Measurements from ENCODE around the gene COL23A1. TPM values are rescaled to one million over a fixed set of nuclear protein-coding genes. Genes with fewer than 3 reads are reported as not detected.

Gene COL23A1
- total RNA-seq, 2 donors from 2014 or later, result 0.14 to 0.20 TPM

- ATAC-seq (no peak), DNase-seq (ENCODE audit: low spot score in 2 of 2) (no peak)
- H3K27ac Mint-ChIP-seq, result no peak overlapping the region
- H3K36me3 Mint-ChIP-seq, result no peaks in the 10 kb centered on the region
- no peaks in the 10 kb centered on the region for H3K9me3 Mint-ChIP-seq
These were observed 59.7 kb downstream of the COL23A1 start for GRCh38 chr5:178530526-178530925.

- DNase-seq (ENCODE audit: low spot score in 2 of 2) (no peak), ATAC-seq (no peak)
- no peaks in the 10 kb centered on the region for H3K36me3 Mint-ChIP-seq
- H3K27ac Mint-ChIP-seq, result no peak overlapping the region
- H3K9me3 Mint-ChIP-seq, result no peaks in the 10 kb centered on the region
These were observed 61.1 kb downstream of the COL23A1 start for GRCh38 chr5:178529080-178529479.

DNA sequence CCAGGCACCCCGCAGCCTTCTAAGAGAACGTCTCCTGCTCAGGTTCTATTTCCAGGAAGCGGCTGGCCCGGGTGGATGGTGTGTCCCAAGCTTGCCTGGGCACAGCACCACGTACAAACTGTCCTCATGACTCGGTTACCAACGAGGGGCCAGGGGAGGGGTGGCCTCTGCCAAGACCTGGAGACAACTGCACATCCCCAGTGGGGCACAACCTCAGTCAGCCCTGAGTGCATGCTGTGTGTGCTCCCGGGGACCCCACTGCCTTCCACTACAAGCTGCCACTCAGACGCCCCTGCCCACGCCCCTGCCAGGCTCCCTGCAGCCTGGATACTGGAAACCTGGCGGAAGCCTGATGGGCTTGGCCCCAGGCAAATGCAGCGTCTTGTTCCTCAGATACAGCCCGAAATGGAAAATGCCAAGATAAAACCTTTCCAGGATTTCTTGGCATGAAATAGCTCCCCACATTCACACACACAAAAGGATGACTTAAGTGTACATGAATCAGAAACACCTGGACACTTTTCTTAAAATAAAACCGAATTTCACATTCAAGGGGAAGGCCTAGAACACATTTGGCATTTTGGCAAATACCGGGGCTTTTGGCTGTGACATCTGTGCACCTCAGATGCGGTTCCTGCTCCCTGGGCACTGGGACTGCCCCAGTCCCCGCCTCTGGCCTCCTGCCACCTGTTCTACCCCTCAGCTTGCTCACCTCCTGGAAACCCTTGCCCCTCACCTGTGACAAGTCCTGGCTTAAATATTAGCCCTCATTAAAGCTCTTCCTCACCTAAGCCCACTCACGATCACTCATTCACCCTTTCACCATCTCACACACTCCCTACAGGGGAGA, 62.5 kb downstream of the COL23A1 start:
- H3K36me3 Mint-ChIP-seq, result no peaks in the 10 kb centered on the region
- ATAC-seq (no peak), DNase-seq (ENCODE audit: low spot score in 2 of 2) (no peak)
- peak overlapping the region in 1 of 2 donors; percentile 66 for H3K27ac Mint-ChIP-seq
- H3K9me3 Mint-ChIP-seq, result no peaks in the 10 kb centered on the region

- ATAC-seq (no peak), DNase-seq (ENCODE audit: low spot score in 2 of 2) (no peak)
- H3K27ac Mint-ChIP-seq, result peak overlapping the region in 1 of 2 donors; percentile 66
- no peaks in the 10 kb centered on the region for H3K36me3 Mint-ChIP-seq
- no peaks in the 10 kb centered on the region for H3K9me3 Mint-ChIP-seq
These were observed 63.3 kb downstream of the COL23A1 start for GRCh38 chr5:178526773-178527457.

- no peaks in the 10 kb centered on the region for H3K9me3 Mint-ChIP-seq
- no peaks in the 10 kb centered on the region for H3K36me3 Mint-ChIP-seq
- DNase-seq (ENCODE audit: low spot score in 2 of 2) (no peak), ATAC-seq (no peak)
- H3K27ac Mint-ChIP-seq, result peak overlapping the region in 1 of 2 donors; percentile 48
These were observed 64.1 kb downstream of the COL23A1 start for GRCh38 chr5:178525906-178526732.

- DNase-seq (ENCODE audit: low spot score in 2 of 2), result no peak
- Mint-ChIP-seq H3K27ac (no peak overlapping the region), H3K9me3 (peaks cover 0 to 6% of the 10 kb centered on the region in 2 donors), H3K36me3 (no peaks in the 10 kb centered on the region)
- no peak for ATAC-seq
These were observed 65.9 kb downstream of the COL23A1 start for GRCh38 chr5:178524093-178524882.

- H3K27ac Mint-ChIP-seq, result no peak overlapping the region
- ATAC-seq (no peak), DNase-seq (ENCODE audit: low spot score in 2 of 2) (no peak)
- no peaks in the 10 kb centered on the region for H3K36me3 Mint-ChIP-seq
- peaks cover 0 to 6% of the 10 kb centered on the region in 2 donors for H3K9me3 Mint-ChIP-seq
These were observed 67.8 kb downstream of the COL23A1 start for GRCh38 chr5:178522361-178522760.

GRCh38 chr5:178520851-178521250, 69.3 kb downstream of the COL23A1 start:
- Mint-ChIP-seq H3K27ac (no peak overlapping the region), H3K36me3 (no peaks in the 10 kb centered on the region), H3K9me3 (peaks cover 0 to 6% of the 10 kb centered on the region in 2 donors)
- ATAC-seq (no peak), DNase-seq (ENCODE audit: low spot score in 2 of 2) (no peak)

DNA sequence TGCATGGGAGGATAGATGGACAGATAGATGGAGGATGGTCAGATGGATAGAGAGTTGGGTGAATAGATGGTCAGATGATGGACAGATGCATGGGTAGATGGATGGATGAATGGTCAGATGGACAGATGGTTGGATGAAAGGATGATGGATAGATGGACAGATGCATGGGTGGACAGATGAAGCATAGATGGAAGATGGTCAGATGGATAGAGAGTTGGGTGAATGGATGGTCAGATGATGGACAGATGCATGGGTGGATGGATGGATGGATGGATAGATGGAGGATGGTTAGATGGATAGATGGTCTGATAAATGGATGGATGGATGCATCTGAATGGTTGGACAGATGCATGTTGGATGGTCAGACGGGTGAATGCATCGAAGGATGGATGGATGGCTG, 70.4 kb downstream of the COL23A1 start:
- Mint-ChIP-seq H3K36me3 (no peaks in the 10 kb centered on the region), H3K27ac (no peak overlapping the region), H3K9me3 (peaks cover 0 to 6% of the 10 kb centered on the region in 2 donors)
- ATAC-seq (no peak), DNase-seq (ENCODE audit: low spot score in 2 of 2) (no peak)

DNA sequence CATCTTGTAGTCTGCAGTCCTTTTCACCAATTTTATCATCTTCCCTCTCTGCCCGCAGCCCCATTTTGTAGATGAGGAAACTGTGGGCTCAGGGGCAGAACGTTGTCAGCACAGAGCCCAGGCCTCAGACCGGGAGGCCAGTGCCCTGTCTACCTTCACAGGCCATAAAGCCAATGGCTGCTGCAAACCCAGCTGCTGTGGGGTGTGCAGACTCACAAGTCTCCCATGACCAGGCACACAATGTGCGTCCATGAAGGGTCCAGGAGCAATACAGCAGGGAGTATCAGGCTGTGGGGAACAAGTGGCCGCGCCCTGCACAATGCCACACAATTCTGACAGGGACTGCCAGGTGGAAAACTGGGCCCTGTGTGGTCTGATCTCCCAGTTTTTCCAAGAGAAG, 71.0 kb downstream of the COL23A1 start:
- DNase-seq (ENCODE audit: low spot score in 2 of 2) (no peak), ATAC-seq (no peak)
- Mint-ChIP-seq H3K27ac (no peak overlapping the region), H3K9me3 (peaks cover 0 to 6% of the 10 kb centered on the region in 2 donors), H3K36me3 (no peaks in the 10 kb centered on the region)

DNA sequence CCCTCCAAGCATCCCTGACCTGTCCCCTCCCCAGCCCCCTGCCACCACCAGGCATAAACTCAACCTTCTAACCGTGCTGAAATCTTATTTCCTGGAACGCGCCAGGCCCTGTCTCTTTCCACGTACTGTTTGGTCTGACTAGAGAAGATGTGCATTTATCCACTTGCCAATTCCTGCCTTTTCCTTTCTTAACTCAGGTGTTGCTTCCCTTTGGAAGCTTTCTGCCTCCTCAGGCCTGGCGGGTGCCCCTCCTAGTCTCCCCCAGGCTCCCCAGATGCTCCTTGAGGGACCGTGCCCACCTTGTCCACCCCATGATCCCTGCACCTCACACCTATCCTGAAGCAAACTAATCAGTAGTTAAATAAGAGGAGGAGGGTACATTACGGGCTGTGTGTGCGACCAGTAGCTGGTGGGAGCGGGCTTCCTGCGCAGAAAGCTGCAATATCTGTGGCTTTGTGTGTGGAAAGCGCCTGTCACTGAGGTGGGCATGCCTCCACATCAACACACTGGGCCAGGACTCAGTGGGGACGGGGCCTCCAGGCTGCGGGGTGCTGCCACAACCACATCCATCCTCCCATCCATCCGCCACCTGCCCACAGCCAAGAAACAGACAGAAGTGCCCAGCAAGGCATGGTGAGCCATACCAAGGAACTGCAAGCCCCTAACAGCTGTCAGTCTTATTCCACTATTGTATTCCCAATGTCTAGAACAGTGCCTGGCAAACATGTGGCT, 73.5 kb downstream of the COL23A1 start:
- no peak overlapping the region for H3K27ac Mint-ChIP-seq

GRCh38 chr5:178515776-178516503, 74.3 kb downstream of the COL23A1 start:
- Mint-ChIP-seq H3K36me3 (no peaks in the 10 kb centered on the region), H3K27ac (no peak overlapping the region), H3K9me3 (peaks cover 4 to 6% of the 10 kb centered on the region in 2 donors)
- ATAC-seq (no peak), DNase-seq (ENCODE audit: low spot score in 2 of 2) (no peak)

More for the DNA sequence above, 73.5 kb downstream of the COL23A1 start:
- no peaks in the 10 kb centered on the region for H3K36me3 Mint-ChIP-seq
- ATAC-seq (no peak), DNase-seq (ENCODE audit: low spot score in 2 of 2) (no peak)
- peaks cover 4 to 6% of the 10 kb centered on the region in 2 donors for H3K9me3 Mint-ChIP-seq

GRCh38 chr5:178514851-178515418, 75.3 kb downstream of the COL23A1 start:
- H3K27ac Mint-ChIP-seq, result no peak overlapping the region
- no peaks in the 10 kb centered on the region for H3K36me3 Mint-ChIP-seq
- ATAC-seq (no peak), DNase-seq (ENCODE audit: low spot score in 2 of 2) (no peak)
- peaks cover 4 to 5% of the 10 kb centered on the region in 2 donors for H3K9me3 Mint-ChIP-seq

DNA sequence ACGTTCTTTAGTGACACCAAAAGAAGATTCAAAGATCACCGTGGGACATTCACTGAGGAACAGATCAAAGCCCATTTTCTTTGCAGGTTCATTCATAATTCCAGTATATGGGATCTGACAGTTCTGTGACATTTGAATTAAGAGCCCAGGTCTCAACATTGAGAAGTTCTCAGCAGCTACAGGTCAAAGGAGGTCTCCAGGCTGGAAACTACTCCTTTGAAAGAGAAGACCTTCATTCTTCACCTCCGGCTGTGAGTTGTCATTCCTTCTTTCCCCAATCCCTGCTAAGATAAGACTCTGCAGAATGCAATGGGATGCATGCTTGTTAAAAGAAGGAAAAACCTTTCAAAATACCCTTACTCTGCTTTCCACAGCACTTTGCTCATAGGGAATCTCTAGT, 79.0 kb downstream of the COL23A1 start:
- ATAC-seq (no peak), DNase-seq (ENCODE audit: low spot score in 2 of 2) (no peak)
- H3K36me3 Mint-ChIP-seq, result peaks cover 0 to 6% of the 10 kb centered on the region in 2 donors
- peaks cover 0 to 10% of the 10 kb centered on the region in 2 donors for H3K9me3 Mint-ChIP-seq
- H3K27ac Mint-ChIP-seq, result no peak overlapping the region

Measured in activated naive CD4-positive, alpha-beta T cell treated with anti-CD3 and anti-CD28 coated beads, Interleukin-2, amount 50 U/mL, for 72 hours (primary cell).